AG04449 (cell line): ENCODE measurements around the gene BCAS3.
"Not testable (repeated sequence)": the region's sequence is repeated elsewhere in the genome, so short reads cannot be mapped to it uniquely, and the experiment has no call there.

Experiments
- CTCF ChIA-PET: fragments of 350-600 bp; formaldehyde crosslinking; extraction: SDS; loops from one replicate; lab custom pipeline; 2021; ENCODE audit warnings: antibody characterized with exemption; lab: Yijun Ruan, JAX
- POLR2A ChIA-PET: fragments of 400-600, 350-600 bp; formaldehyde crosslinking; extraction: SDS; loops from one replicate; lab custom pipeline; 2020; ENCODE audit warnings: antibody characterized with exemption, inconsistent platforms; lab: Yijun Ruan, JAX
- DNase-seq: peaks from one replicate; pipeline ENCODE4 v3.0.0-alpha.2; 2010; ENCODE audit warnings: low read depth, low spot score
- H3K4me3 ChIP-seq: 2 replicates; pipeline ENCODE4 v1.5.1; 2011; ENCODE audit warnings: low read depth, mild to moderate bottlenecking, control low read depth, low read length
- TF ChIP-seq, protein P1 (sequence below): IDR thresholded peaks from one replicate; pipeline ENCODE4 v1.5.1; 2011; ENCODE audit warnings: mild to moderate bottlenecking, moderate library complexity, low read length, control low read depth, inconsistent platforms; ENCODE audit not compliant: insufficient read depth; ENCODE audit errors: missing control alignments

Gene BCAS3

DNA sequence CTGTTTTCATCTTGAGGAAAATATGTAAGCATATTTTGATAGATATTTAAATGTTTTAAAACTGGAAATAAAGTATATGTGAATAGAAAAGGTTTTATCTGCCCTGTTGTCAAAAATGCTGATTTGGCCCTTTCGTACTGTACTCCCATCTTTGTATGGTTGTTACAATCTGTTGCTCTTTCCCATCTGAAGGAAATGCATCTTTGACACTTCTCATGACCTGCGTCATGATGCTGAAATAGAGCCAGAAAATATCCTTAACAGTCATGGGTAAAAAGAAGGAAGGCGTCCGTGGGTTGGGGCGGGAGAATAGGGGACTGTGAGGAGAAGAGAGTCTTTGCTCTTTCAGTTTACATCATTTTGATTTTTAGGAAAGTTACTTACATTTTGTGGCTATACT, 327.7 kb downstream of the BCAS3 start:
- POLR2A ChIA-PET, result no interaction called here
- no peak for DNase-seq
- no peak overlapping the region for H3K4me3 ChIP-seq
- TF ChIP-seq, protein P1, sequence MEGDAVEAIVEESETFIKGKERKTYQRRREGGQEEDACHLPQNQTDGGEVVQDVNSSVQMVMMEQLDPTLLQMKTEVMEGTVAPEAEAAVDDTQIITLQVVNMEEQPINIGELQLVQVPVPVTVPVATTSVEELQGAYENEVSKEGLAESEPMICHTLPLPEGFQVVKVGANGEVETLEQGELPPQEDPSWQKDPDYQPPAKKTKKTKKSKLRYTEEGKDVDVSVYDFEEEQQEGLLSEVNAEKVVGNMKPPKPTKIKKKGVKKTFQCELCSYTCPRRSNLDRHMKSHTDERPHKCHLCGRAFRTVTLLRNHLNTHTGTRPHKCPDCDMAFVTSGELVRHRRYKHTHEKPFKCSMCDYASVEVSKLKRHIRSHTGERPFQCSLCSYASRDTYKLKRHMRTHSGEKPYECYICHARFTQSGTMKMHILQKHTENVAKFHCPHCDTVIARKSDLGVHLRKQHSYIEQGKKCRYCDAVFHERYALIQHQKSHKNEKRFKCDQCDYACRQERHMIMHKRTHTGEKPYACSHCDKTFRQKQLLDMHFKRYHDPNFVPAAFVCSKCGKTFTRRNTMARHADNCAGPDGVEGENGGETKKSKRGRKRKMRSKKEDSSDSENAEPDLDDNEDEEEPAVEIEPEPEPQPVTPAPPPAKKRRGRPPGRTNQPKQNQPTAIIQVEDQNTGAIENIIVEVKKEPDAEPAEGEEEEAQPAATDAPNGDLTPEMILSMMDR, result no peak
- CTCF ChIA-PET, result interaction anchor here (0.8 to 1.1 kb wide), 2 partner anchors 385 to 407 kb away, joined by 3 to 4 read pairs; no protein-coding TSS in a partner anchor

DNA sequence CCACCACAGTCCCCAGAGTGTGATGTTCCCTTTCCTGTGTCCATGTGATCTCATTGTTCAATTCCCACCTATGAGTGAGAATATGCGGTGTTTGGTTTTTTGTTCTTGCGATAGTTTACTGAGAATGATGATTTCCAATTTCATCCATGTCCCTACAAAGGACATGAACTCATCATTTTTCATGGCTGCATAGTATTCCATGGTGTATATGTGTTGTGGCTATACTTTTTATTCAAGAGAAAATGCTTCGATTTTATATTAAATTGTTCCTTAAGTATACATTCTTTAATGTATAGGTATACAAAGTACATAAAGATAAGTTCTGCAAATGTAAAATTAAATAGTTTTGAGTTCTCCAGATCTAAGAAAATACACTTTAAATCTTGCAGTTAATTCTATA, 328.3 kb downstream of the BCAS3 start:
- POLR2A ChIA-PET, CTCF ChIA-PET, DNase-seq, H3K4me3 ChIP-seq: not testable (repeated sequence)

DNA sequence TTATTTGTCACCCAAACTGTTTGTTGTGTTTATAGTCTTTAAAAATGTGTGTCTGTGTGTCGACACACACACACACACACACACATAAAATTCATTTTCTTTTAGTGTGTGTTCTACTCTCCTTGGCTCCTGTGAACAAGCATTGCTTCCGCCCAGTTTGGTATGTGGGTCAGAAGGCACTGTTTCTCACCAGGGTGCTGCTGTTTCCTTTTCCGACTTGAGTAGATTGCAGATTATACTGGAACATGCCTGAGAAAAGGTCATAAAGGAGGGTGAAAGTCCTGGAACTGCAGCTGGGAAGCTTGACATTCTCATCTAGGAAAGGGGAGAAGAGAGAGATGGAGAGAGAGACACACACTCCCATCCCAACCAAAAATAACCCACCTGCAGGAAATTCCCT, 330.3 kb downstream of the BCAS3 start:
- H3K4me3 ChIP-seq, result no peak overlapping the region
- no peak for DNase-seq
- TF ChIP-seq, protein P1, result no peak
- ChIA-PET POLR2A (no interaction called here), CTCF (interaction anchor here (0.7 to 1.3 kb wide), 3 partner anchors 14 to 386 kb away, joined by 3 read pairs; no protein-coding TSS in a partner anchor)

DNA sequence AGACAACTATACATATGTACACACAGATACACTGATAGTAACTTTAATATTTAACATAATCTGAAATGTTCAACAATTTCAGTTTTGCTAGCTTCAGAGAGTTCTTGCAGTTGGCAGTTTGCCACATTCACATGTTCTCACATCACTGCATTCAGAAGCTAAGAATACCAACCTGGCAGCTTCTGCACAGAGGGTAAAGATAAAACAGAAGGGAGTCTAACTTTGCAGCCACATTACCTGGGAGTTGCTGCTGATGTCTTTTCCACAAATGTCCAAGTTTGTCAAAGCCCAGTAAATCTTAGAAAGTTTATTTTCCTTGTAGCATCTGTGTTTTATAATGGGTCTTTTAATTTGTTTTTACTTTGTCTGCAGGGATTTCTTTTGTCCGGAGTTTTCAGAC, 332.0 kb downstream of the BCAS3 start:
- CTCF ChIA-PET, result interaction anchor here (0.9 to 1.8 kb wide), 4 partner anchors 8 to 402 kb away, joined by 3 to 6 read pairs (median 4); no protein-coding TSS in a partner anchor
- TF ChIP-seq, protein P1, result no peak
- H3K4me3 ChIP-seq, result no peak overlapping the region
- no peak for DNase-seq
- POLR2A ChIA-PET, result no interaction called here

DNA sequence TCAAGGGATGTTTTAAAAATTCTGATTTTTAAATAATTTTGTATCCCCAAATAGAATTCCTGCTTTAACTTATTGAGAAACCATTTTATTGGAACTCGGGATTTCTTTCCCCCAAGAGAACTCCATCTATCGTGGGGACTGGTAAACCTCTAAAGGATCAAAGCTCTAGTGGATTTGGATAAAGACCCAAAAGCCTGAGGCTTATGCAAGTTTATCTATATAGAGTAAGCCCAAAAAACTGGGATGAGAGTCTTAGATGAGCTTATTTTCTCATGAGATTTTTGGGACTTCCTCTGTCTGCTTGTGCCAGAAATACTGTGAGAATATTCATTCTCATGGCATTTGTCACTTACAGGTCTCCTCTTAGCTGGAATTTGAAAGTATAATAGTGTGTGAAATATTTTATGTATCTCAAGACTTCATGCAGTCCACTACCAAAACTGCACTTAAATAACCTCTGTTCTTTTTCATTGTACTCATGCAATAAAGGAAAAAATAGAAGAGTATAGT, 333.1 kb downstream of the BCAS3 start:
- DNase-seq, result no peak
- no peak overlapping the region for H3K4me3 ChIP-seq
- TF ChIP-seq, protein P1, result no peak
- ChIA-PET POLR2A (no interaction called here), CTCF (interaction anchor here (0.6 to 1.8 kb wide), 3 partner anchors 9 to 379 kb away, joined by 3 to 6 read pairs (median 6); no protein-coding TSS in a partner anchor)

DNA sequence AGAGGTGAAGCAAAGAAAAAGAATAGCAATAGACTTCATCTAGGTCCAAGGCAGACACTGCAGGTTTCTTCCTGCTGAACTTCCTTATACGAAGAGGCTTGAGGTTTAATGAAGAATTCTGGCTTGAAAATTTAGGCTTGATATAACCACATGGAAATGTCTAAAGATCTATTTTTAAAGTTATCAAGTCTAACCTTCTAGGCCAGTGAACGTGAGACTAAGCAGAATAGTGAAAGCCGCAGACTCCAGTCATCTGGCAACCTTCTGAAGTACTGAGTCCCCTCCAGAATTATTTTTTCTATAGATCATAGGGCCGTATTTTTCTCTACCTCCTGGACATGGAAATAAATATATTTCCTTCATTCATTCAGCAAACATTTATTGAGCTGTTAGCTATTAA, 333.6 kb downstream of the BCAS3 start:
- TF ChIP-seq, protein P1, result no peak
- CTCF ChIA-PET, result interaction anchor here (1.3 kb wide), 1 partner anchor 379 kb away, joined by 6 read pairs; no protein-coding TSS in a partner anchor
- H3K4me3 ChIP-seq, result no peak overlapping the region
- DNase-seq, result no peak
- POLR2A ChIA-PET, result no interaction called here

DNA sequence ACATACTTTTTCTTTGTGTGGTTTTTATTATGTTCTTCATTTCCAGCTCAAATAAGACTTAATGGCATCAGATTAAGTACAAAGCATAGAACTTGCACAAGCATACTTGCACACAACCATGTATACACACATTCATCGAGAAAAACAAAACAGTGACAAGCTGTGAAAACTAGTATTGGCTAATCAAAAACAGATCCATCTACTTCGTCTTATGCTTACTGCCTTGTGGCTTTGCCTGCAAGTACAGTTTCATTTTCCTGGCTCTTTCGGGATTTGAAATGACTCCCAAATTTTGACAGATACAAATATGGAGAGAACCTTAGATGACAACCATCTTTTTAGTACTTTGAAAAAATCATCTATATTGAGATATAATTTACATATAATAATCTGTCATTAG, 338.3 kb downstream of the BCAS3 start:
- CTCF ChIA-PET, result interaction anchor here (1.3 to 1.5 kb wide), 3 partner anchors 12 to 381 kb away, joined by 4 read pairs; no protein-coding TSS in a partner anchor
- TF ChIP-seq, protein P1, result no peak
- no peak overlapping the region for H3K4me3 ChIP-seq

More for the DNA sequence above, 338.3 kb downstream of the BCAS3 start:
- DNase-seq, result no peak
- POLR2A ChIA-PET, result no interaction called here
